ENCODE data around the gene REPS2.
"Not testable (repeated sequence)": the region's sequence is repeated elsewhere in the genome, so short reads cannot be mapped to it uniquely, and the experiment has no call there.

Gene REPS2

GRCh38 chrX:16963216-16963615 is 16.8 kb downstream of the REPS2 start:
- DNase-seq (ENCODE audit: low read depth, low spot score), result no peak

DNA sequence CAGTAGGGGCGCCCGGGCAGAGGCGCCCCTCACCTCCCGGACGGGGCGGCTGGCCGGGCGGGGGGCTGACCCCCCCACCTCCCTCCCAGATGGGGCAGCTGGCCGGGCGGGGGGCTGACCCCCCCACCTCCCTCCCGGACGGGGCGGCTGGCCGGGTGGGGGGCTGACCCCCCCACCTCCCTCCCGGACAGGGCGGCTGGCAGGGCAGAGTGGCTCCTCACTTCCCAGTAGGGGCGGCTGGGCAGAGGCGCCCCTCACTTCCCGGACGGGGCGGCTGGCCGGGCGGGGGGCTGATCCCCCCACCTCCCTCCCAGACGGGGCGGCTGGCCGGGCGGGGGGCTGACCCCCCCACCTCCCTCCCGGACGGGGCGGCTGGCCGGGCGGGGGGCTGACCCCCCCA is 18.5 kb downstream of the REPS2 start:
- not testable (repeated sequence) for DNase-seq (ENCODE audit: low read depth, low spot score)

DNA sequence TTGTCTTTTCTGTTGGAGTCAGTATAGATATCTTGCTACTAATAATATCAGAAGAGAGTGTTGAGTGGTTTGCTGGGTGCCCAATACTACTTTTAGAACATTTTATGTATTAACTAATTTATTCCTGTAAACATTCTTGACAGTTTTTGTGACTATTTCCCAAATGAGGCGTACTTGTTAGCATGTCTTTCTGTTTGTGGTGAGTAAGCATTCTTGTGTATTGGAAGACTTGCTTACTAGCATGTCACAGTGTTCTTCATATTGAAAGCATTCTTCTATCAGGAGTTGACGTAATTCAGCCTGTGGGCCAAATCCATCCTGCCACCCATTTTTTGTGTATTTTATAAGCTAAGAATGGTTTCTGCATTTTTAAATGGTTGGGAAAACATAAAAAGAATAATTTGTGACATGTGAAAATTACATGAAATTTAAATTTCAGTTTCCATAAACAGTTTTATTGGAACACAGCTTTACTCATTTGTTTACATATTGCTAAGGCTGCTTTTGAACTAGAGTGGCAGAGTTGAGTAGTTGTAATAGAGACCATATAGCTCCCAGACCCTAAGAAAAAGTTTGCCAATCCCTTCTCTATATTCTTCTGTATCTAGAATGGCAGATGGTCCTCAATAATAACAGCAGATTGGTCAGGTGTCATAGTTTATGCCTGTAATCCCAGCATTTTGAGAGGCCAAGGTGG is 20.4 kb downstream of the REPS2 start:
- no peak for DNase-seq (ENCODE audit: low read depth, low spot score)

GRCh38 chrX:16968753-16969152 is 22.3 kb downstream of the REPS2 start:
- DNase-seq (ENCODE audit: low read depth, low spot score), result not testable (repeated sequence)

- DNase-seq (ENCODE audit: low read depth, low spot score), result no peak
Observed at GRCh38 chrX:16970977-16971376, 24.5 kb downstream of the REPS2 start.

GRCh38 chrX:16971694-16972093 is 25.2 kb downstream of the REPS2 start:
- DNase-seq (ENCODE audit: low read depth, low spot score), result no peak

GRCh38 chrX:16975233-16975632 is 28.8 kb downstream of the REPS2 start:
- DNase-seq (ENCODE audit: low read depth, low spot score), result no peak

DNA sequence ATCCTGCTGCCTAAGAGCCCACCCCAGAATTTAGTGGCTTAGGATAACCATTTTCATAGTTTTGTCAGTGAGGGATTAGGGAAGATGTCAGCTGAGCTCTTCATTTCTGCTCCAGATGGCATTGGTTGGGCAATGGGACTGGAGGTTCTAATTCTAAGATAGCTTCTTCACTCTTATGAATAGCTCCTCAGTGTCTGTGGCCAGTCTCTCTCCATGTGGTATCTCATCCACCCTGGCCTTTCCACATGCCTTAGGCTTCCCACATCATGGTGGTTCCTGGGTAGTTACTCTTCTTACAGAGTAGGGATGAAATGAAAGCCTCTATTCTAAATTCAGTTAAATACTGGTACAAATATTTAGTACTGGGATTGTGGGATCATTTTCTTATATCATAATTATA is 31.3 kb downstream of the REPS2 start:
- no peak for DNase-seq (ENCODE audit: low read depth, low spot score)

- no peak for DNase-seq (ENCODE audit: low read depth, low spot score)
Observed at GRCh38 chrX:16978193-16978984, 31.9 kb downstream of the REPS2 start.

- no peak for DNase-seq (ENCODE audit: low read depth, low spot score)
Observed at GRCh38 chrX:16979226-16979625, 32.8 kb downstream of the REPS2 start.

GRCh38 chrX:16981209-16981608 is 34.8 kb downstream of the REPS2 start:
- DNase-seq (ENCODE audit: low read depth, low spot score), result no peak

GRCh38 chrX:16981980-16982379 is 35.5 kb downstream of the REPS2 start:
- no peak for DNase-seq (ENCODE audit: low read depth, low spot score)

- no peak for DNase-seq (ENCODE audit: low read depth, low spot score)
Observed at GRCh38 chrX:16983051-16983450, 36.6 kb downstream of the REPS2 start.

DNA sequence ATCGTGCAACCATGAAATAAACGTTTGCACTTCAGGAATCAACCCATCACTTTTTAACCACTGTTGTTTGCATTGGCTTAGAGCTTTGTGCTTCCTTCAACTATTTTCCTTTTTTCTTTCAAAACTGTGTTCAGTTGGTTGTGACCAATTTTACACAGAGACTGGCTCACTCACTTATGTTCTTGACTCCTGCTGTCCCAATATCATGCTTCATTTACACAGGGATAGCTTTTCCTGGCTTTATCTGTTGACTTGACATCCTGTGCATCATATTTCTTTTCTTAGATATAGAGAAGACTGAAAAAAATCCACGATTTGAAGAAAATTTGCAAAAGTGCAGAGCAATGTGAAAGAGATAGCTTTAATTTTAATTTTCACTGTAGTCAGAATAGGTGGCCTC is 38.8 kb downstream of the REPS2 start:
- DNase-seq (ENCODE audit: low read depth, low spot score), result no peak

GRCh38 chrX:16986169-16986568 is 39.7 kb downstream of the REPS2 start:
- no peak for DNase-seq (ENCODE audit: low read depth, low spot score)

GRCh38 chrX:16989750-16990149 is 43.3 kb downstream of the REPS2 start:
- DNase-seq (ENCODE audit: low read depth, low spot score), result no peak

DNA sequence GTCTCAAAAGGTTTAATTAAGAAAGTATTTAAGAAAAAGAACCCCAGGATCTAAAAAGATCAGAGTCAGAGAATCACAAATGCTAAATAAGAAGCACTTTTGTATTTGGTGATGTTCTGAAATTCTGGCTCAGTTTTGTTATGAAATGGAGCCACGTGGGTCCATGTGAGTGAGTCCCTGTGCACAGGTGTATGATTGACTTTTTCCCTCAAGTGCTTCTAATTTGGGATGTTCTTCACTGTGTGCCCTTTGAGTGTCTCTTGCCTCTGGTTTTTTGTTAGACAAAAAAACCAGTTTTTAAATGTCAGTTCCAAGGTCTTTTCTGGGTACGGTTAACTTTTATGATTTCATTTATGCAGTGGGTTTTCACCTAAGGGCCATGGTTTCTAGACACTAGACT is 44.4 kb downstream of the REPS2 start:
- DNase-seq (ENCODE audit: low read depth, low spot score), result no peak

- no peak for DNase-seq (ENCODE audit: low read depth, low spot score)
Observed at GRCh38 chrX:16992445-16992844, 46.0 kb downstream of the REPS2 start.

GRCh38 chrX:16992951-16993350 is 46.5 kb downstream of the REPS2 start:
- no peak for DNase-seq (ENCODE audit: low read depth, low spot score)

DNA sequence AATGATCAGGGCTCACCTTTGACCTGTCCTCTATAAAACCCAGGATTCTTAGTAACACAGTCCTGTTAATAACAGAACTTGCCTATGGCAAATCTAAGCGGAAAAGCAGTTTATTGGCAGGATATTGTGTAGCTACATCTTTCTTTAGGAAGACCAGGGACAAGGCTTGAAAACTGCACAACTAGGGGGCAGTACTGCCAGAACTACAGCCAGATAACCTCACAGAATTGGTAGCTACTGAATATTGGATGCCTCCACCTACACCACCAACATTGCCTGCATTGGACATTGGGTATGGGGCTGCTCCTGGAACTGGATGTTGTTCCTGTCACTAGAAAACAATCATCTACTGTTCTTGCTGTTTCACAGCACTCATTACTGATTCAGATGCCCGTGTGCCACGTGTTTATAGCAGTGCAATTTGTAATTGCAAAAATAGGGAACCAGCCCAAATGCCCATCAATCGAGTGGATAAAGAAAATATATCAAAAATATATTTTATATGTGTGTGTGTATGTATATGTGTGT is 47.4 kb downstream of the REPS2 start:
- no peak for DNase-seq (ENCODE audit: low read depth, low spot score)

GRCh38 chrX:16994736-16995135 is 48.3 kb downstream of the REPS2 start:
- DNase-seq (ENCODE audit: low read depth, low spot score), result no peak

- no peak for DNase-seq (ENCODE audit: low read depth, low spot score)
Observed at GRCh38 chrX:16997313-16997712, 50.9 kb downstream of the REPS2 start.

DNA sequence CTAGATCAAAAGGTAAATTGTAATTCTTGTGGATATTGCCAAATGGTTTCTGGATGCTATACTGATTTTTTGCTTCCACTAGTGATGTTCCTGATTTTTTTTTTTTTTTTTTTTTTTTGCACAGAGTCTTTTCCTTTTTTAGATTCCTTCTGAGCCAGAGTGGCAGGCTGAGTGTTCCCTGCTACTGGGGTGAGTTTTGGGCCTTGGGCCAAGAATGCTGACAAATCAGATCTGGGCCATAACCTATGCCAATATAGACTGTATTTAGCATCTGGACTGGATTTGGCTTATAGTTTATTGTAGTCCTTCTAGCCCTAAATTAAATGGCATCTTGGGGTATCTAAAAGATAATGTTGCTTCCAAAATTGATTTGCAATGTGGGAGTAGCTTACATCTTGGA is 52.8 kb downstream of the REPS2 start:
- no peak for DNase-seq (ENCODE audit: low read depth, low spot score)

Measured in ELF-1 (cell line).